IMR-90 (cell line): ENCODE measurements around the gene ABL2. TPM values are rescaled to one million over a fixed set of nuclear protein-coding genes. Genes with fewer than 3 reads are reported as not detected.
A peak's percentile ranks its signal among the peaks of the same experiment; 100 is the strongest.

Experiments
- ATAC-seq: fragments of 200-7000 bp; cut with Tn5 transposase; 2 replicates; pipeline ENCODE4 v1.9.1; 2020; ENCODE audit warnings: low read depth, mild to moderate bottlenecking, moderate library complexity
- BruUV-seq: library from RNA; stranded (reverse); fragments of 400-500 nt; replicated peaks from 2 replicates; lab custom pipeline; 2021; lab: Mats Ljungman, UMichigan
- CTCF ChIA-PET: fragments of 300-600 bp; formaldehyde crosslinking; extraction: SDS; loops from one replicate; lab custom pipeline; 2021; ENCODE audit warnings: antibody characterized with exemption; lab: Yijun Ruan, JAX
- POLR2A ChIA-PET: fragments of 300-600 bp; sonication (Branson Sonifier 250); formaldehyde crosslinking; loops from one replicate; lab custom pipeline; 2022; ENCODE audit warnings: antibody characterized with exemption; ENCODE audit not compliant: unreplicated experiment; lab: Charles Lee
- DNase-seq: peaks from one replicate; pipeline ENCODE4 v3.0.0; 2013
- H2AFZ ChIP-seq: replicated peaks from 2 replicates; pipeline ENCODE3; 2013; ENCODE audit warnings: low read length, mild to moderate bottlenecking; ENCODE audit not compliant: poor library complexity
- H2AK5ac ChIP-seq: 2 replicates; pipeline ENCODE4 v1.6.1; 2013; ENCODE audit warnings: low read depth, low read length, inconsistent platforms
- H2AK9ac ChIP-seq: replicated peaks from 2 replicates; pipeline ENCODE3; 2013; ENCODE audit warnings: mild to moderate bottlenecking, low read depth, low read length, moderate library complexity; ENCODE audit not compliant: poor library complexity
- H2BK120ac ChIP-seq: 2 replicates; pipeline ENCODE4 v1.6.1; 2013; ENCODE audit warnings: low read depth, low read length, inconsistent platforms
- H2BK15ac ChIP-seq: 3 replicates; pipeline ENCODE4 v1.6.1; 2013; ENCODE audit warnings: low read depth, low read length, inconsistent platforms
- H2BK20ac ChIP-seq: 2 replicates; pipeline ENCODE4 v1.6.1; 2013; ENCODE audit warnings: low read depth, mild to moderate bottlenecking, inconsistent platforms, low read length, moderate library complexity
- H2BK5ac ChIP-seq: 2 replicates; pipeline ENCODE4 v1.6.1; 2013; ENCODE audit warnings: mild to moderate bottlenecking, low read depth, low read length, inconsistent platforms; ENCODE audit not compliant: poor library complexity, severe bottlenecking
- H3K14ac ChIP-seq: replicated peaks from 2 replicates; pipeline ENCODE4 v1.6.1; 2013; ENCODE audit warnings: low read depth, low read length, inconsistent platforms
- H3K18ac ChIP-seq: 2 replicates; pipeline ENCODE4 v1.6.1; 2013; ENCODE audit warnings: low read depth, low read length, control low read depth
- H3K23ac ChIP-seq: 2 replicates; pipeline ENCODE4 v1.6.1; 2013; ENCODE audit warnings: low read depth, low read length, inconsistent platforms
- H3K27ac ChIP-seq: 2 replicates; pipeline ENCODE4 v1.5.1; 2013; ENCODE audit warnings: mild to moderate bottlenecking, control low read depth, low read length; ENCODE audit not compliant: insufficient read depth
- H3K27me3 ChIP-seq: 2 replicates; pipeline ENCODE4 v1.6.1; 2013; ENCODE audit warnings: low read length; ENCODE audit not compliant: control insufficient read depth, insufficient read depth
- H3K36me3 ChIP-seq: 2 replicates; pipeline ENCODE4 v1.6.1; 2013; ENCODE audit warnings: low read length, mixed read lengths; ENCODE audit not compliant: control insufficient read depth, insufficient read depth
- H3K4ac ChIP-seq: 2 replicates; pipeline ENCODE4 v1.6.1; 2013; ENCODE audit warnings: low read depth, low read length, inconsistent platforms
- H3K4me1 ChIP-seq: 2 replicates; pipeline ENCODE4 v1.6.1; 2013; ENCODE audit warnings: low read length, mixed read lengths; ENCODE audit not compliant: control insufficient read depth, insufficient read depth
- H3K4me2 ChIP-seq: 2 replicates; pipeline ENCODE4 v1.6.1; 2013; ENCODE audit warnings: low read depth, mild to moderate bottlenecking, control low read depth, low read length, moderate library complexity
- H3K4me3 ChIP-seq: 2 replicates; pipeline ENCODE4 v1.5.1; 2013; ENCODE audit warnings: low read depth, mild to moderate bottlenecking, control low read depth, low read length, moderate library complexity; ENCODE audit not compliant: insufficient read depth
- H3K56ac ChIP-seq: 2 replicates; pipeline ENCODE4 v1.6.1; 2013; ENCODE audit warnings: low read length, inconsistent platforms; ENCODE audit not compliant: insufficient read depth; ENCODE audit errors: extremely low read depth
- H3K79me1 ChIP-seq, 2 experiments: 2 replicates each; pipeline ENCODE4 v1.6.1; 2013; ENCODE audit warnings: low read length in 2 of 2, inconsistent platforms in 1 of 2, low read depth in 1 of 2
- H3K9ac ChIP-seq: 2 replicates; pipeline ENCODE4 v1.6.1; 2013; ENCODE audit warnings: low read depth, low read length, control low read depth
- H3K9me1 ChIP-seq: 2 replicates; pipeline ENCODE4 v1.6.1; 2013; ENCODE audit warnings: low read length, inconsistent platforms; ENCODE audit not compliant: insufficient read depth
- H3K9me3 ChIP-seq: 2 replicates; pipeline ENCODE4 v1.6.1; 2013; ENCODE audit warnings: low read length; ENCODE audit not compliant: control insufficient read depth, insufficient read depth
- H4K20me1 ChIP-seq: 2 replicates; pipeline ENCODE4 v1.6.1; 2013; ENCODE audit warnings: low read length, inconsistent platforms; ENCODE audit not compliant: insufficient read depth
- H4K5ac ChIP-seq: 2 replicates; pipeline ENCODE4 v1.6.1; 2013; ENCODE audit warnings: mild to moderate bottlenecking, low read depth, low read length, control low read depth
- H4K8ac ChIP-seq, 2 experiments: 2 replicates each; pipeline ENCODE4 v1.6.1; 2013; ENCODE audit warnings: low read depth in 2 of 2, low read length in 2 of 2, control low read depth in 1 of 2, inconsistent platforms in 1 of 2
- H4K91ac ChIP-seq: 2 replicates; pipeline ENCODE4 v1.6.1; 2013; ENCODE audit warnings: low read depth, low read length, inconsistent platforms; ENCODE audit not compliant: insufficient read depth
- BHLHE40 ChIP-seq: fragments of 150-350 bp; IDR thresholded peaks from 2 replicates; pipeline ENCODE4 v1.6.1; 2016; ENCODE audit warnings: mild to moderate bottlenecking, low read depth, low read length
- CEBPB ChIP-seq: IDR thresholded peaks from 2 replicates; pipeline ENCODE4 v1.6.1; 2012; ENCODE audit warnings: low read depth, low read length, improper control_type of control experiment
- CHD1 ChIP-seq: IDR thresholded peaks from 2 replicates; pipeline ENCODE4 v1.6.1; 2012; ENCODE audit warnings: low read depth, low read length, improper control_type of control experiment
- CTCF ChIP-seq: conservative IDR thresholded peaks from 2 replicates; pipeline ENCODE4 v1.5.1; 2012; ENCODE audit warnings: mild to moderate bottlenecking, low read depth, low read length, improper control_type of control experiment
- ELK1 ChIP-seq: fragments of 150-350 bp; IDR thresholded peaks from 2 replicates; pipeline ENCODE4 v1.6.1; 2016; ENCODE audit warnings: low read depth, mild to moderate bottlenecking, low read length, moderate library complexity, borderline replicate concordance
- FOS ChIP-seq: fragments of 150-350 bp; IDR thresholded peaks from 2 replicates; pipeline ENCODE4 v1.6.1; 2016; ENCODE audit warnings: low read depth, low read length
- MAFK ChIP-seq: IDR thresholded peaks from 2 replicates; pipeline ENCODE4 v1.6.1; 2012; ENCODE audit warnings: low read depth, low read length, improper control_type of control experiment
- MAZ ChIP-seq: IDR thresholded peaks from 2 replicates; pipeline ENCODE4 v1.6.1; 2012; ENCODE audit warnings: low read depth, mild to moderate bottlenecking, low read length, improper control_type of control experiment, moderate library complexity, borderline replicate concordance
- MXI1 ChIP-seq: IDR thresholded peaks from 2 replicates; pipeline ENCODE4 v1.6.1; 2012; ENCODE audit warnings: low read depth, mild to moderate bottlenecking, low read length, moderate library complexity, borderline replicate concordance
- NFE2L2 ChIP-seq: fragments of 150-350 bp; IDR thresholded peaks from 2 replicates; pipeline ENCODE4 v1.6.1; 2016; ENCODE audit warnings: low read depth, mild to moderate bottlenecking, low read length
- POLR2A ChIP-seq: IDR thresholded peaks from 2 replicates; pipeline ENCODE4 v1.6.1; 2012; ENCODE audit warnings: mild to moderate bottlenecking, low read depth, low read length
- RAD21 ChIP-seq: IDR thresholded peaks from 2 replicates; pipeline ENCODE4 v1.6.1; 2012; ENCODE audit warnings: low read length, improper control_type of control experiment
- RCOR1 ChIP-seq: IDR thresholded peaks from 2 replicates; pipeline ENCODE4 v1.6.1; 2012; ENCODE audit warnings: mild to moderate bottlenecking, low read length, improper control_type of control experiment; ENCODE audit not compliant: insufficient replicate concordance
- RFX5 ChIP-seq: IDR thresholded peaks from 2 replicates; pipeline ENCODE4 v1.8.0; 2012; ENCODE audit warnings: low read depth, mild to moderate bottlenecking, low read length, moderate library complexity
- SMC3 ChIP-seq: fragments of 150-350 bp; IDR thresholded peaks from 2 replicates; pipeline ENCODE4 v1.6.1; 2016; ENCODE audit warnings: low read depth, mild to moderate bottlenecking, antibody characterized with exemption, low read length, moderate library complexity
- WGBS, 2 experiments: methylation state at CpG; one replicate each; pipeline versions ENCODE4 v1.1.5 to v1.1.7; 2013; ENCODE audit warnings: missing lambda C conversion rate in 2 of 2; ENCODE audit not compliant: insufficient read length in 1 of 2; ENCODE audit errors: extremely low coverage in 2 of 2; 5-methylcytosine and 5-hydroxymethylcytosine counted together
- dilution Hi-C: fragments of 300-500 bp; cut with HindIII; formaldehyde crosslinking; loops from one replicate; pipeline ENCODE4 v1.14.3; 2018; ENCODE audit warnings: low sequenced_read_pairs; ENCODE audit not compliant: unreplicated experiment
- in situ Hi-C: fragments of 300-500 bp; cut with MboI; formaldehyde crosslinking; loops from 3 replicates; pipeline ENCODE4 v1.14.3; 2019; ENCODE audit warnings: low sequenced_read_pairs, inconsistent platforms, mixed read lengths
- intact Hi-C: fragments of 100-400 bp; cut with micrococcal nuclease; formaldehyde crosslinking; loops from 2 replicates; pipeline ENCODE4 v1.10.0; 2022
- polyA plus RNA-seq, 3 experiments: library from polyadenylated mRNA; depleted of rRNA; stranded (reverse); fragments of >200 nt; gene quantifications; 2 replicates each; pipeline ENCODE4 v1.2.3, GENCODE V29; 2012; ENCODE audit warnings: low replicate concordance in 1 of 3
- total RNA-seq: library from RNA; depleted of rRNA; stranded (reverse); fragments of >200 nt; gene quantifications from 2 replicates; pipeline ENCODE4 v1.2.3, GENCODE V29; 2012
- TF ChIP-seq, protein P1 (sequence below): fragments of 150-350 bp; IDR thresholded peaks from 2 replicates; pipeline ENCODE4 v1.6.1; 2017; ENCODE audit warnings: mild to moderate bottlenecking, antibody characterized with exemption, low read length, low read depth

The ABL2 gene
- total and polyA plus RNA-seq, 2 of the 4 experiments (the other 2 are of a cell fraction): 9.7 to 110 TPM

DNA sequence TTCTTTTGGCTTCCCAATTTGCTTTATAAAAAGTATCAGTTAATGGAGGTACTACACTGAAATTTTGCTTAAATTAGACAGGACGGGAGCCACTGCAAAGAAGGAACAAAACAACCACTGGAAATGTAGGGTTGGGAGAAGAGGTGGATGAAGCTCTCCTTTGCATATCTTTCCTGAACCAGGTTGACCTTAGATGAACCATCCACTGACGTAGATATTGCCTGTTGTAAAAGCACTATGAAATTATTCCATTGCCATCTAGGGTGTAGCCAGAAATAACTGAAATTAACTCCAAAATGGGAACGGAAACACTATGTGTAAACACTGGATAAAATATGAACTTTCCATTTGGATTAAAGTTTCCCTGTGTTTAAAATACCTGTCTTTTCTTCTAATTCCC is 1.2 kb upstream of the ABL2 start:
- ATAC-seq (no peak), DNase-seq (no peak)
- Histone ChIP-seq H4K20me1 (peaks cover 6% of the 10 kb centered on the region; the same call in 1 of the 2 replicates), H4K8ac (0 out of 4 replicates have a peak overlapping the region, but pooled peaks of 1 of the 2 experiments have one; percentile 6), H3K23ac (peak overlapping the region; percentile 61), H3K18ac (no peak overlapping the region), H2BK5ac (peak overlapping the region; percentile 37), H3K36me3 (no peaks in the 10 kb centered on the region), H4K5ac (no peak overlapping the region), H3K27me3 (no peaks in the 10 kb centered on the region), H3K4me3 (no peak overlapping the region), H3K9me1 (peaks cover 4% of the 10 kb centered on the region; the same call in 1 of the 2 replicates), H3K79me1 (peaks cover 7 to 25% of the 10 kb centered on the region in 2 experiments), H3K14ac (no peak overlapping the region), H3K9me3 (no peaks in the 10 kb centered on the region), H2AK9ac (no peak overlapping the region), H3K4me1 (peaks cover 4% of the 10 kb centered on the region; the same call in 1 of the 2 replicates), H2BK15ac (no peak overlapping the region), H2BK20ac (no peak overlapping the region), H3K27ac (no peak overlapping the region), H2AFZ (no peak overlapping the region), H2BK120ac (no peak overlapping the region; the same call in 1 of the 2 replicates), H3K4ac (0 out of 2 replicates have a peak overlapping the region, but pooled peaks have one; percentile 35), H3K9ac (no peak overlapping the region; the same call in 1 of the 2 replicates), H4K91ac (no peak overlapping the region), H2AK5ac (no peak overlapping the region), H3K56ac (no peak overlapping the region), H3K4me2 (peak overlapping the region; percentile 100; the same call in 1 of the 2 replicates)
- in situ Hi-C loops (loop anchor here (25.0 kb wide), 1 partner anchor 582 kb away; no protein-coding TSS in a partner anchor), intact Hi-C loops (no loop called here), dilution Hi-C loops (no loop called here)
- BruUV-seq: no TSS peak
- TF ChIP-seq CEBPB (no peak), MAZ (no peak), CHD1 (no peak), ELK1 (no peak), NFE2L2 (no peak), RFX5 (no peak), RAD21 (no peak), POLR2A (no peak), FOS (no peak), RCOR1 (no peak), MAFK (no peak), SMC3 (no peak), MXI1 (no peak), BHLHE40 (no peak), CTCF (no peak)
- TF ChIP-seq, protein P1, sequence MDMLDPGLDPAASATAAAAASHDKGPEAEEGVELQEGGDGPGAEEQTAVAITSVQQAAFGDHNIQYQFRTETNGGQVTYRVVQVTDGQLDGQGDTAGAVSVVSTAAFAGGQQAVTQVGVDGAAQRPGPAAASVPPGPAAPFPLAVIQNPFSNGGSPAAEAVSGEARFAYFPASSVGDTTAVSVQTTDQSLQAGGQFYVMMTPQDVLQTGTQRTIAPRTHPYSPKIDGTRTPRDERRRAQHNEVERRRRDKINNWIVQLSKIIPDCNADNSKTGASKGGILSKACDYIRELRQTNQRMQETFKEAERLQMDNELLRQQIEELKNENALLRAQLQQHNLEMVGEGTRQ: no peak
- WGBS, 2 experiments: 100% methylated on average over 1 of the region's 3 CpGs; no CpG with 5 or more reads in 1 of the 2 experiments
- ChIA-PET POLR2A (no interaction called here), CTCF (no interaction called here)
